ENCODE results near the gene ARPC4. TPM values are rescaled to one million over a fixed set of nuclear protein-coding genes. Genes with fewer than 3 reads are reported as not detected.

The ARPC4 gene
- total and polyA plus RNA-seq, 10 of the 15 experiments (the other 5 are each of a cell fraction or from before 2014, with no cell fraction given): 42.0 to 354 (median 268) TPM

GRCh38 chr3:9786209-9786739, 6.6 kb upstream of the ARPC4 start:
- intact Hi-C loops (cut with micrococcal nuclease; ENCODE audit: unreplicated experiment) (no loop called here), in situ Hi-C loops (cut with MboI) (no loop called here)
- SMC1A ChIA-PET (ENCODE audit: uncharacterized antibody, unreplicated experiment): interaction anchor here (0.7 kb wide), 1 partner anchor 145 kb away, joined by 3 read pairs; no protein-coding TSS in a partner anchor
- Histone ChIP-seq H3K4me2 (ENCODE audit: control insufficient read depth, insufficient read depth) (no peak overlapping the region), H4K20me1 (ENCODE audit: control insufficient read depth, insufficient read depth) (no peaks in the 10 kb centered on the region), H2AFZ (ENCODE audit: control insufficient read depth, low read depth, low read length) (no peak overlapping the region), H3K27ac (ENCODE audit: control insufficient read depth, insufficient read depth) (no peak overlapping the region), H3K4me1 (ENCODE audit: control insufficient read depth, insufficient read depth, low read length) (peaks cover 8% of the 10 kb centered on the region), H3K9ac (ENCODE audit: control insufficient read depth, insufficient read depth, low read length) (no peak overlapping the region), H3K4me3 (no peak overlapping the region), H3K9me3 (replicated peaks; ENCODE audit: control insufficient read depth, insufficient read depth, low read length) (no peaks in the 10 kb centered on the region), H3K27me3 (replicated peaks in 1 of 2; ENCODE audit: control insufficient read depth in 2 of 2, insufficient read depth in 2 of 2, low read length in 1 of 2) (no peaks in the 10 kb centered on the region), H3K36me3 (ENCODE audit: control insufficient read depth in 2 of 2, insufficient read depth in 2 of 2, low read length in 1 of 2) (peaks cover 8 to 16% of the 10 kb centered on the region in 2 experiments; a peak in 3 of 4 replicates), H3K79me2 (ENCODE audit: control insufficient read depth, insufficient read depth, low read length) (peaks cover 9% of the 10 kb centered on the region)
- TF ChIP-seq SPI1 (IDR thresholded peaks at IDR 0.05; ENCODE audit: borderline replicate concordance, insufficient read depth, low read depth, low read length) (peak; percentile 28; the same call in 1 of the 2 replicates), NR2C1 (IDR thresholded peaks at IDR 0.05) (no peak), USF2 (IDR thresholded peaks at IDR 0.05; ENCODE audit: borderline replicate concordance, low read depth, low read length) (no peak), ZZZ3 (IDR thresholded peaks at IDR 0.05; ENCODE audit: control insufficient read depth, insufficient read length, low read depth) (no peak)
- BruUV-seq (replicated peaks): no TSS peak
- POLR2A ChIA-PET: no interaction called here
- FAIRE-seq: no peak
- WGBS (ENCODE audit: insufficient coverage, insufficient replicate concordance, low lambda C conversion rate, missing lambda C conversion rate): 97% methylated on average over 7 of the region's 7 CpGs
- CTCF ChIA-PET: interaction anchor here (0.5 to 1.4 kb wide), 5 partner anchors 9 to 146 kb away, joined by 3 to 7 read pairs (median 4); partner anchors contain the start of gene CRELD1
- no peak for DNase-seq (ENCODE audit: low read depth, low spot score)
- RAD21 ChIA-PET (ENCODE audit: unreplicated experiment): no interaction called here
- no peak for ATAC-seq
